MCF 10A (cell line): ENCODE measurements around the gene ANLN. TPM values are rescaled to one million over a fixed set of nuclear protein-coding genes. Genes with fewer than 3 reads are reported as not detected.

ENCODE experiments used
- BruUV-seq: library from RNA; stranded (reverse); fragments of 400-500 nt; replicated peaks from 2 replicates; lab custom pipeline; 2021; lab: Mats Ljungman, UMichigan
- CTCF ChIA-PET: fragments of 300-600 bp; sonication (Branson Sonifier 250); formaldehyde crosslinking; extraction: SDS; loops from one replicate; lab custom pipeline; 2021; ENCODE audit warnings: antibody characterized with exemption, inconsistent platforms; lab: Yijun Ruan, JAX
- POLR2A ChIA-PET: fragments of 300-600, 350-650 bp; sonication (Branson Sonifier 250); formaldehyde crosslinking; extraction: SDS; loops from one replicate; lab custom pipeline; 2020; ENCODE audit warnings: antibody characterized with exemption, inconsistent platforms; lab: Yijun Ruan, JAX
- DNase-seq: peaks from one replicate; pipeline ENCODE4 v3.0.0-alpha.2; 2018; ENCODE audit not compliant: unreplicated experiment
- H3K27ac Mint-ChIP-seq: one replicate; pipeline ENCODE4 v1.8.0; 2022; ENCODE audit warnings: mild to moderate bottlenecking, low read depth, mixed read lengths; ENCODE audit not compliant: unreplicated experiment
- H3K27me3 Mint-ChIP-seq: one replicate; pipeline ENCODE4 v1.8.0; 2022; ENCODE audit warnings: mixed read lengths; ENCODE audit not compliant: insufficient read depth, unreplicated experiment
- H3K36me3 Mint-ChIP-seq: one replicate; pipeline ENCODE4 v1.8.0; 2022; ENCODE audit warnings: mild to moderate bottlenecking, moderate library complexity, mixed read lengths; ENCODE audit not compliant: insufficient read depth, unreplicated experiment
- H3K4me1 Mint-ChIP-seq: one replicate; pipeline ENCODE4 v1.8.0; 2022; ENCODE audit warnings: mixed read lengths; ENCODE audit not compliant: insufficient read depth, unreplicated experiment
- H3K4me3 Mint-ChIP-seq: one replicate; pipeline ENCODE4 v1.8.0; 2022; ENCODE audit warnings: mild to moderate bottlenecking, moderate library complexity, mixed read lengths; ENCODE audit not compliant: unreplicated experiment
- H3K9me3 Mint-ChIP-seq: one replicate; pipeline ENCODE4 v1.8.0; 2022; ENCODE audit warnings: mixed read lengths; ENCODE audit not compliant: unreplicated experiment
- intact Hi-C: fragments of 100-400 bp; cut with micrococcal nuclease; formaldehyde crosslinking; loops from 2 replicates; pipeline ENCODE4 v1.14.1; 2022
- total RNA-seq: library from RNA; stranded (reverse); gene quantifications from 2 replicates; pipeline ENCODE4 v1.2.3, GENCODE V29; 2022
- TF ChIP-seq, protein P1 (sequence below): fragments of 200-600 bp; IDR thresholded peaks from one replicate; pipeline ENCODE4 v1.8.0; 2022; ENCODE audit warnings: antibody characterized with exemption, mild to moderate bottlenecking; ENCODE audit not compliant: unreplicated experiment

ANLN gene
- total RNA-seq, 1 experiment from 2014 or later, result 104 TPM

DNA sequence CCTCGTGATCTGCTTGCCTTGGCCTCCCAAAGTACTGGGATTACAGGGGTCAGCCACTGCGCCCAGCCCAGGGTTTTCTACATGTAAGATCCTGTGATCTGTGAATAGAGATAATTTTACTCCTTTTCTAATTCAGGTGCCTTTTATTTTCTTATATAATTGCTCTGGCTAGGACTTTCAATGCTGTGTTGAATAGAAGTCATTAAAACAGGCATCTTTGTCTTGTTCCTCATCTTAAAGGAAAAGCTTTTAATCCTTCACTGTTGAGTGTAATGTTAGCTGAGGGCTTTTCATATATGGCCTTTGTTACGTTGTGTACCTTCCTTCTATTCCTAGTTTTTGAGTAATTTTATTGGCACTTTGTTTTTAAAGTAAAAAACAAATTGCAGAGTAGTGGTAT, 26.6 kb downstream of the ANLN start:
- no peak for DNase-seq
- H3K9me3 Mint-ChIP-seq, result no peaks in the 10 kb centered on the region
- TF ChIP-seq, protein P1, sequence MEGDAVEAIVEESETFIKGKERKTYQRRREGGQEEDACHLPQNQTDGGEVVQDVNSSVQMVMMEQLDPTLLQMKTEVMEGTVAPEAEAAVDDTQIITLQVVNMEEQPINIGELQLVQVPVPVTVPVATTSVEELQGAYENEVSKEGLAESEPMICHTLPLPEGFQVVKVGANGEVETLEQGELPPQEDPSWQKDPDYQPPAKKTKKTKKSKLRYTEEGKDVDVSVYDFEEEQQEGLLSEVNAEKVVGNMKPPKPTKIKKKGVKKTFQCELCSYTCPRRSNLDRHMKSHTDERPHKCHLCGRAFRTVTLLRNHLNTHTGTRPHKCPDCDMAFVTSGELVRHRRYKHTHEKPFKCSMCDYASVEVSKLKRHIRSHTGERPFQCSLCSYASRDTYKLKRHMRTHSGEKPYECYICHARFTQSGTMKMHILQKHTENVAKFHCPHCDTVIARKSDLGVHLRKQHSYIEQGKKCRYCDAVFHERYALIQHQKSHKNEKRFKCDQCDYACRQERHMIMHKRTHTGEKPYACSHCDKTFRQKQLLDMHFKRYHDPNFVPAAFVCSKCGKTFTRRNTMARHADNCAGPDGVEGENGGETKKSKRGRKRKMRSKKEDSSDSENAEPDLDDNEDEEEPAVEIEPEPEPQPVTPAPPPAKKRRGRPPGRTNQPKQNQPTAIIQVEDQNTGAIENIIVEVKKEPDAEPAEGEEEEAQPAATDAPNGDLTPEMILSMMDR, result no peak
- CTCF ChIA-PET, result interaction anchor here (1.0 to 2.9 kb wide), 2 partner anchors 25 to 58 kb away, joined by 3 to 19 read pairs; no protein-coding TSS in a partner anchor
- no peak overlapping the region for H3K27ac Mint-ChIP-seq
- POLR2A ChIA-PET, result interaction anchor here (0.5 to 1.2 kb wide), 3 partner anchors 9 to 487 kb away, joined by 3 to 7 read pairs (median 4); no protein-coding TSS in a partner anchor
- no peak overlapping the region for H3K4me3 Mint-ChIP-seq
- BruUV-seq, result no TSS peak
- H3K36me3 Mint-ChIP-seq, result peaks cover 6% of the 10 kb centered on the region
- intact Hi-C loops, result no loop called here
- H3K4me1 Mint-ChIP-seq, result peaks cover 7% of the 10 kb centered on the region
- no peaks in the 10 kb centered on the region for H3K27me3 Mint-ChIP-seq

GRCh38 chr7:36420307-36420706, 30.6 kb downstream of the ANLN start:
- POLR2A ChIA-PET, result interaction anchor here (0.8 to 1.9 kb wide), 6 partner anchors 8 to 23 kb away, joined by 3 to 10 read pairs (median 4); no protein-coding TSS in a partner anchor

DNA sequence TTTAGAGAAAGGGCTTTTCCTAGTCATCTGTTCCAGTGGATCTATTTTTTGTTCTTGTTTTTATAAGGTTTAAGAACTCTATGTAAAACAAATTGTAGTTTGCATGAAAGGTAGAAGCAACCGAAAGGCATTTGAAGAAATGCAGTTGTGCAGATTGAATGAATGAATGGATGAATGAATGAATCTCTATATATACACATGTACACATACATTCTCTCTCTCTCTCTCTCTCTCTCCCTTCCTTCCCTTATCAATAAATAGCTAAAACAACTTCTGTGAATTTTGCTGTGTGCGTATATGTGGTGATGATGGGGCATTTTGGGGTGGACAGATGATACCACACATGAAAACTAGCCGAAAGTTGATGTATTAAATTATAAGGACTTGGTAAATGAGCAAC, 32.4 kb downstream of the ANLN start:
- no peak for DNase-seq
- no peak overlapping the region for H3K4me3 Mint-ChIP-seq
- TF ChIP-seq, protein P1, result no peak
- H3K36me3 Mint-ChIP-seq, result peaks cover 18% of the 10 kb centered on the region
- POLR2A ChIA-PET, result interaction anchor here (0.5 to 1.1 kb wide), 2 partner anchors 33 to 879 kb away, joined by 3 to 4 read pairs; partner anchors contain the start of gene ANLN
- H3K9me3 Mint-ChIP-seq, result no peaks in the 10 kb centered on the region
- BruUV-seq, result no TSS peak
- intact Hi-C loops, result no loop called here
- H3K27me3 Mint-ChIP-seq, result no peaks in the 10 kb centered on the region
- no peak overlapping the region for H3K27ac Mint-ChIP-seq
- CTCF ChIA-PET, result interaction anchor here (1.0 kb wide), 1 partner anchor 29 kb away, joined by 3 read pairs; no protein-coding TSS in a partner anchor
- H3K4me1 Mint-ChIP-seq, result peaks cover 6% of the 10 kb centered on the region

More at GRCh38 chr7:36420307-36420706, 30.6 kb downstream of the ANLN start:
- CTCF ChIA-PET, result interaction anchor here (2.7 kb wide), 1 partner anchor 21 kb away, joined by 14 read pairs; no protein-coding TSS in a partner anchor
- H3K27me3 Mint-ChIP-seq, result no peaks in the 10 kb centered on the region
- BruUV-seq, result no TSS peak
- no peak overlapping the region for H3K27ac Mint-ChIP-seq
- no peak for DNase-seq
- H3K9me3 Mint-ChIP-seq, result no peaks in the 10 kb centered on the region
- H3K36me3 Mint-ChIP-seq, result peaks cover 18% of the 10 kb centered on the region
- no peak overlapping the region for H3K4me3 Mint-ChIP-seq
- intact Hi-C loops, result no loop called here
- peaks cover 6% of the 10 kb centered on the region for H3K4me1 Mint-ChIP-seq
- TF ChIP-seq, protein P1, result no peak

DNA sequence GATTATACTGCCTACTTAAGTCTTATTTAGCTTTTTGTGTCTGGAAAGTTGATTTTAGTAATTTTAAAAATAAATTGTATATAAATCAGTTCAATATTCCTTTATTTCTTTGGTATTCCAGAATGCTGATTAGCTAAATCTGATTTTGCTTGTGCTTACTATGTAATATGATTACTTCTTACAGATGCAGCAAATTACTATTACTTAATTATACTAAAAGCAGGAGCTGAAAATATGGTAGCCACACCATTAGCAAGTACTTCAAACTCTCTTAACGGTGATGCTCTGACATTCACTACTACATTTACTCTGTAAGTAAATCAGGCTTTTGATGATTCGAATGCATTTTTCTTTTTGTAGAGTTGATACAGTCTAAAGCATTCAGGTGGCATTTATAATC, 34.0 kb downstream of the ANLN start:
- H3K4me1 Mint-ChIP-seq, result peaks cover 6% of the 10 kb centered on the region
- intact Hi-C loops, result no loop called here
- H3K9me3 Mint-ChIP-seq, result no peaks in the 10 kb centered on the region
- no peak overlapping the region for H3K4me3 Mint-ChIP-seq
- peaks cover 12% of the 10 kb centered on the region for H3K36me3 Mint-ChIP-seq
- POLR2A ChIA-PET, result interaction anchor here (0.6 to 6.6 kb wide), 2 partner anchors 25 to 31 kb away, joined by 3 to 40 read pairs; no protein-coding TSS in a partner anchor
- peak overlapping the region; percentile 75 for H3K27ac Mint-ChIP-seq
- CTCF ChIA-PET, result interaction anchor here (0.8 kb wide), 1 partner anchor 23 kb away, joined by 5 read pairs; no protein-coding TSS in a partner anchor
- no peak for DNase-seq
- TF ChIP-seq, protein P1, result no peak
- no TSS peak for BruUV-seq
- no peaks in the 10 kb centered on the region for H3K27me3 Mint-ChIP-seq
